ENCODE results near the gene RXFP2. TPM values are rescaled to one million over a fixed set of nuclear protein-coding genes. Genes with fewer than 3 reads are reported as not detected.

Gene RXFP2
- not detected in 5 replicates for total RNA-seq (2022; extraction: Qiagen RNA extraction; ENCODE audit: low read depth)

GRCh38 chr13:31739226-31739625, at the start of gene RXFP2:
Gene RXFP2, plus strand, starts transcription at chr13:31739526. Its CDS starts 87 bp downstream, at chr13:31739613.

Measured in A549 treated with GW870086 at 1 μM for 4 hours (cell line).